Muscle of arm (tissue), 12 donors: ENCODE measurements around the gene ABLIM2. TPM values are rescaled to one million over a fixed set of nuclear protein-coding genes. Genes with fewer than 3 reads are reported as not detected.

Experiments used
- DNase-seq: peaks from one replicate; pipeline ENCODE4 v3.0.0-alpha.2; 2013
- polyA plus RNA-seq, 12 donors: library from polyadenylated mRNA; unstranded; fragments of 120-200 nt; gene quantifications; one replicate each; pipeline ENCODE4 v1.2.1, GENCODE V29; 2013; ENCODE audit not compliant: insufficient read length in 12 of 12

Gene ABLIM2
- polyA plus RNA-seq, 12 donors, result 3.8 to 23.0 (median 14.9) TPM; not detected in 1

- DNase-seq, result no peak
Measured at GRCh38 chr4:8005814-8006215, 152.8 kb downstream of the ABLIM2 start.

- no peak for DNase-seq
Measured at GRCh38 chr4:8005033-8005808, 153.4 kb downstream of the ABLIM2 start.

GRCh38 chr4:8004066-8004465 is 154.5 kb downstream of the ABLIM2 start:
- no peak for DNase-seq

GRCh38 chr4:8002525-8003309 is 155.9 kb downstream of the ABLIM2 start:
- no peak for DNase-seq

GRCh38 chr4:8001564-8002355 is 156.9 kb downstream of the ABLIM2 start:
- DNase-seq, result no peak

- DNase-seq, result no peak
Measured at GRCh38 chr4:8000721-8001491, 157.7 kb downstream of the ABLIM2 start.

GRCh38 chr4:8000247-8000646 is 158.4 kb downstream of the ABLIM2 start:
- DNase-seq, result no peak

- DNase-seq, result no peak
Measured at GRCh38 chr4:7999695-8000094, 158.9 kb downstream of the ABLIM2 start.

- DNase-seq, result no peak
Measured at GRCh38 chr4:7999279-7999678, 159.3 kb downstream of the ABLIM2 start.

- no peak for DNase-seq
Measured at GRCh38 chr4:7998447-7998846, 160.2 kb downstream of the ABLIM2 start.

- DNase-seq, result no peak
Measured at GRCh38 chr4:7995866-7996265, 162.7 kb downstream of the ABLIM2 start.

GRCh38 chr4:7995135-7995534 is 163.5 kb downstream of the ABLIM2 start:
- no peak for DNase-seq

- DNase-seq, result no peak
Measured at GRCh38 chr4:7993671-7994070, 164.9 kb downstream of the ABLIM2 start.

- DNase-seq, result no peak
Measured at GRCh38 chr4:7992846-7993245, 165.8 kb downstream of the ABLIM2 start.

- DNase-seq, result no peak
Measured at GRCh38 chr4:7990807-7991459, 167.7 kb downstream of the ABLIM2 start.

GRCh38 chr4:7989654-7990053 is 169.0 kb downstream of the ABLIM2 start:
- no peak for DNase-seq

- no peak for DNase-seq
Measured at GRCh38 chr4:7988437-7988836, 170.2 kb downstream of the ABLIM2 start.

GRCh38 chr4:7987148-7987989 is 171.2 kb downstream of the ABLIM2 start:
- peak; percentile 74 for DNase-seq

- DNase-seq, result no peak
Measured at GRCh38 chr4:7985891-7986441, 172.6 kb downstream of the ABLIM2 start.

- DNase-seq, result no peak
Measured at GRCh38 chr4:7985072-7985471, 173.5 kb downstream of the ABLIM2 start.
